ENCODE measurements around the gene TMC1. TPM values are rescaled to one million over a fixed set of nuclear protein-coding genes. Genes with fewer than 3 reads are reported as not detected.
"Not testable (repeated sequence)": the region's sequence is repeated elsewhere in the genome, so short reads cannot be mapped to it uniquely, and the experiment has no call there.

TMC1 gene
- total and polyA plus RNA-seq, 2 donors from 2014 or later = 0.25 to 1.2 TPM

GRCh38 chr9:72844440-72844768, 323.0 kb downstream of the TMC1 start:
- H3K9me3 ChIP-seq (ENCODE audit: control insufficient read depth in 2 of 3, insufficient read depth in 1 of 3, low read length in 3 of 3) = no peaks in the 10 kb centered on the region
- H3K27me3 ChIP-seq (ENCODE audit: control insufficient read depth, insufficient read depth, low read length) = no peaks in the 10 kb centered on the region
- no peak overlapping the region for H3K27ac ChIP-seq (ENCODE audit: low read depth in 2 of 2, low read length in 2 of 2)
- H3K4me1 ChIP-seq (ENCODE audit: control insufficient read depth in 2 of 3, insufficient read depth in 2 of 3, low read depth in 1 of 3, low read length in 3 of 3) = no peaks in the 10 kb centered on the region
- H3K4me3 ChIP-seq (ENCODE audit: low read length in 3 of 3) = no peak overlapping the region
- intact Hi-C loops (cut with DNase I) = no loop called here
- no peak overlapping the region for H3K9ac ChIP-seq (ENCODE audit: low read length in 3 of 3)
- TF ChIP-seq CTCF (IDR thresholded peaks at IDR 0.05; ENCODE audit: borderline replicate concordance, extremely low read depth, insufficient read depth) = no peak
- no peak for DNase-seq
- FAIRE-seq = no peak
- H3K36me3 ChIP-seq (ENCODE audit: control insufficient read depth in 2 of 3, insufficient read depth in 3 of 3, low read length in 3 of 3) = no peaks in the 10 kb centered on the region

- FAIRE-seq; H3K9me3 ChIP-seq (ENCODE audit: control insufficient read depth in 2 of 3, insufficient read depth in 1 of 3, low read length in 3 of 3); H3K36me3 ChIP-seq (ENCODE audit: control insufficient read depth in 2 of 3, insufficient read depth in 3 of 3, low read length in 3 of 3); intact Hi-C loops (cut with DNase I); H3K9ac ChIP-seq (ENCODE audit: low read length in 3 of 3); H3K4me3 ChIP-seq (ENCODE audit: low read length in 3 of 3); DNase-seq; H3K27ac ChIP-seq (ENCODE audit: low read depth in 2 of 2, low read length in 2 of 2); H3K4me1 ChIP-seq (ENCODE audit: control insufficient read depth in 2 of 3, insufficient read depth in 2 of 3, low read depth in 1 of 3, low read length in 3 of 3); H3K27me3 ChIP-seq (ENCODE audit: control insufficient read depth, insufficient read depth, low read length): not testable (repeated sequence)
Observed at GRCh38 chr9:72845052-72845451, 323.6 kb downstream of the TMC1 start.

- FAIRE-seq; H3K27ac ChIP-seq (ENCODE audit: low read depth in 2 of 2, low read length in 2 of 2); DNase-seq; H3K27me3 ChIP-seq (ENCODE audit: control insufficient read depth, insufficient read depth, low read length); intact Hi-C loops (cut with DNase I); H3K4me1 ChIP-seq (ENCODE audit: control insufficient read depth in 2 of 3, insufficient read depth in 2 of 3, low read depth in 1 of 3, low read length in 3 of 3); H3K4me3 ChIP-seq (ENCODE audit: low read length in 3 of 3); H3K9ac ChIP-seq (ENCODE audit: low read length in 3 of 3); H3K9me3 ChIP-seq (ENCODE audit: control insufficient read depth in 2 of 3, insufficient read depth in 1 of 3, low read length in 3 of 3); H3K36me3 ChIP-seq (ENCODE audit: control insufficient read depth in 2 of 3, insufficient read depth in 3 of 3, low read length in 3 of 3): not testable (repeated sequence)
Observed at GRCh38 chr9:72850209-72850608, 328.8 kb downstream of the TMC1 start.

GRCh38 chr9:72855321-72855720, 333.9 kb downstream of the TMC1 start:
- DNase-seq = no peak
- H3K9ac ChIP-seq (ENCODE audit: low read length in 3 of 3) = no peak overlapping the region
- TF ChIP-seq CTCF (IDR thresholded peaks at IDR 0.05; ENCODE audit: borderline replicate concordance, extremely low read depth, insufficient read depth) = no peak
- no peaks in the 10 kb centered on the region for H3K36me3 ChIP-seq (ENCODE audit: control insufficient read depth in 2 of 3, insufficient read depth in 3 of 3, low read length in 3 of 3)
- no peak overlapping the region for H3K4me3 ChIP-seq (ENCODE audit: low read length in 3 of 3)
- peaks cover 0 to 17% (median 2%) of the 10 kb centered on the region in 3 donors for H3K4me1 ChIP-seq (ENCODE audit: control insufficient read depth in 2 of 3, insufficient read depth in 2 of 3, low read depth in 1 of 3, low read length in 3 of 3)
- H3K9me3 ChIP-seq (ENCODE audit: control insufficient read depth in 2 of 3, insufficient read depth in 1 of 3, low read length in 3 of 3) = no peaks in the 10 kb centered on the region
- H3K27ac ChIP-seq (ENCODE audit: low read depth in 2 of 2, low read length in 2 of 2) = no peak overlapping the region
- FAIRE-seq = no peak
- H3K27me3 ChIP-seq (ENCODE audit: control insufficient read depth, insufficient read depth, low read length) = no peaks in the 10 kb centered on the region
- intact Hi-C loops (cut with DNase I) = no loop called here
